HG03280 (cell line): ENCODE data around the gene SEPHS2.
A peak's percentile ranks its signal among the peaks of the same experiment; 100 is the strongest.
"Not testable (repeated sequence)": the region's sequence is repeated elsewhere in the genome, so short reads cannot be mapped to it uniquely, and the experiment has no call there.

Experiments used
- ATAC-seq: cut with Tn5 transposase; IDR thresholded peaks from one replicate; pipeline ENCODE4 v1.9.1; 2021; ENCODE audit warnings: mild to moderate bottlenecking, moderate library complexity; ENCODE audit not compliant: unreplicated experiment

The SEPHS2 gene

GRCh38 chr16:30470632-30470995, 24.9 kb upstream of the SEPHS2 start:
- ATAC-seq = no peak

GRCh38 chr16:30470170-30470512, 24.5 kb upstream of the SEPHS2 start:
- ATAC-seq = no peak

- no peak for ATAC-seq
Observed at GRCh38 chr16:30464078-30464477, 18.4 kb upstream of the SEPHS2 start.

GRCh38 chr16:30461426-30461825, 15.8 kb upstream of the SEPHS2 start:
- not testable (repeated sequence) for ATAC-seq

- ATAC-seq = no peak
Observed at GRCh38 chr16:30459456-30459855, 13.8 kb upstream of the SEPHS2 start.

GRCh38 chr16:30458561-30459394, 13.1 kb upstream of the SEPHS2 start:
- peak; percentile 71 for ATAC-seq

GRCh38 chr16:30457743-30458560, 12.3 kb upstream of the SEPHS2 start:
- ATAC-seq = no peak

- ATAC-seq = no peak
Observed at GRCh38 chr16:30457256-30457655, 11.6 kb upstream of the SEPHS2 start.

- ATAC-seq = no peak
Observed at GRCh38 chr16:30456302-30456701, 10.6 kb upstream of the SEPHS2 start.

GRCh38 chr16:30452709-30453580, 7.3 kb upstream of the SEPHS2 start:
- ATAC-seq = not testable (repeated sequence)

- no peak for ATAC-seq
Observed at GRCh38 chr16:30449116-30449435, 3.4 kb upstream of the SEPHS2 start.

- no peak for ATAC-seq
Observed at GRCh38 chr16:30447512-30448226, 2.0 kb upstream of the SEPHS2 start.

GRCh38 chr16:30446203-30446595, 525 bp upstream of the SEPHS2 start:
- ATAC-seq = no peak

- ATAC-seq = no peak
Observed at GRCh38 chr16:30445149-30445407, 596 bp downstream of the SEPHS2 start.

- no peak for ATAC-seq
Observed at GRCh38 chr16:30444231-30445148, 1.2 kb downstream of the SEPHS2 start.

- ATAC-seq = no peak
Observed at GRCh38 chr16:30443631-30444030, 2.0 kb downstream of the SEPHS2 start.

GRCh38 chr16:30439720-30440348, 5.8 kb downstream of the SEPHS2 start:
- no peak for ATAC-seq

GRCh38 chr16:30438835-30439234, 6.8 kb downstream of the SEPHS2 start:
- ATAC-seq = no peak

- no peak for ATAC-seq
Observed at GRCh38 chr16:30437511-30438046, 8.1 kb downstream of the SEPHS2 start.
